Spleen (tissue), 7 donors: Measurements from ENCODE around the gene DNAJB8.

Experiments
- POLR2A ChIP-seq, 3 donors: fragments of 450-650 bp; IDR thresholded peaks; one replicate each; pipeline ENCODE4 v1.5.1; 2017; ENCODE audit warnings: antibody characterized with exemption in 3 of 3, mild to moderate bottlenecking in 1 of 3
- TF ChIP-seq, protein P1 (sequence below), 11 experiments: fragments of 200-600 bp in 7 of 11; fragments of 450-650 bp in 4 of 11; sonication (generic) in 4 of 11; IDR thresholded peaks in 8 of 11; conservative IDR thresholded peaks in 3 of 11; 1 replicate in 7 of 11; 2 replicates in 4 of 11; pipeline versions ENCODE4 v1.4.0 to v1.8.0; 2016 to 2021; ENCODE audit warnings: antibody characterized with exemption in 11 of 11, inconsistent platforms in 4 of 11, mild to moderate bottlenecking in 1 of 11
- donor health status: DM: no; HTN: no; CAD: no; lungs with moderate emphysema.
- donor health status: DM: no; HTN: no; CAD: no.
- donor health status: DM: no; HTN: no; CAD: no.

DNA sequence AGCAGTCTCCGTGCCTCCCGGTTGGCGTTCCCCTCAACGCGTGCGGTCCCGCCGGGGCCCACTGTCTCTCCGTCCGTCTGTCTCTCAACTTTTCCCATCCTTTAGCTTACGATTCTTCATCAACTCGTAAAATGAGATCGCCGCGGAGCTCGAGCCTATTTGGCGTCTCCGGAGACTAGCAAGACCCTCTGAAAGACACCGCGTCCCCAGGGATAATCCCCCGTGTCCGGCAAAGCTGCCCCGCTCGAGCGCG is 22.9 kb upstream of the DNAJB8 start:
- TF ChIP-seq, protein P1, sequence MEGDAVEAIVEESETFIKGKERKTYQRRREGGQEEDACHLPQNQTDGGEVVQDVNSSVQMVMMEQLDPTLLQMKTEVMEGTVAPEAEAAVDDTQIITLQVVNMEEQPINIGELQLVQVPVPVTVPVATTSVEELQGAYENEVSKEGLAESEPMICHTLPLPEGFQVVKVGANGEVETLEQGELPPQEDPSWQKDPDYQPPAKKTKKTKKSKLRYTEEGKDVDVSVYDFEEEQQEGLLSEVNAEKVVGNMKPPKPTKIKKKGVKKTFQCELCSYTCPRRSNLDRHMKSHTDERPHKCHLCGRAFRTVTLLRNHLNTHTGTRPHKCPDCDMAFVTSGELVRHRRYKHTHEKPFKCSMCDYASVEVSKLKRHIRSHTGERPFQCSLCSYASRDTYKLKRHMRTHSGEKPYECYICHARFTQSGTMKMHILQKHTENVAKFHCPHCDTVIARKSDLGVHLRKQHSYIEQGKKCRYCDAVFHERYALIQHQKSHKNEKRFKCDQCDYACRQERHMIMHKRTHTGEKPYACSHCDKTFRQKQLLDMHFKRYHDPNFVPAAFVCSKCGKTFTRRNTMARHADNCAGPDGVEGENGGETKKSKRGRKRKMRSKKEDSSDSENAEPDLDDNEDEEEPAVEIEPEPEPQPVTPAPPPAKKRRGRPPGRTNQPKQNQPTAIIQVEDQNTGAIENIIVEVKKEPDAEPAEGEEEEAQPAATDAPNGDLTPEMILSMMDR (IDR thresholded peaks at IDR 0.05 in 8 of 11, conservative IDR thresholded peaks at IDR 0.05 in 3 of 11): no peak
- no peak for TF ChIP-seq POLR2A (IDR thresholded peaks at IDR 0.05)
